DND-41 (cell line): ENCODE data around the gene GSTM3.

Experiments used
- ATAC-seq: fragments of 200-7000 bp; cut with Tn5 transposase; 3 replicates; pipeline ENCODE4 v1.9.1; 2021; ENCODE audit warnings: low read depth; ENCODE audit not compliant: insufficient read depth
- DNase-seq: peaks from one replicate; pipeline ENCODE4 v3.0.0-alpha.2; 2020
- H2AFZ ChIP-seq: 2 replicates; pipeline ENCODE4 v1.6.0; 2012; ENCODE audit warnings: low read depth, low read length
- H3K27ac ChIP-seq: 2 replicates; pipeline ENCODE4 v1.5.1; 2012; ENCODE audit warnings: low read length, inconsistent platforms
- H3K27me3 ChIP-seq: fragments of 200-600 bp; sonication (generic); 2 replicates; pipeline ENCODE4 v1.6.0; 2012; ENCODE audit warnings: low read length, mild to moderate bottlenecking, inconsistent platforms; ENCODE audit not compliant: insufficient read depth, poor library complexity
- H3K36me3 ChIP-seq: 2 replicates; pipeline ENCODE4 v1.5.1; 2012; ENCODE audit warnings: low read length, inconsistent platforms; ENCODE audit not compliant: insufficient read depth
- H3K4me1 ChIP-seq: 2 replicates; pipeline ENCODE4 v1.5.1; 2012; ENCODE audit warnings: mild to moderate bottlenecking, low read length; ENCODE audit not compliant: insufficient read depth
- H3K4me2 ChIP-seq: 2 replicates; pipeline ENCODE4 v1.6.0; 2012; ENCODE audit warnings: mild to moderate bottlenecking, moderate library complexity, low read length, inconsistent platforms; ENCODE audit not compliant: insufficient read depth
- H3K4me3 ChIP-seq, 2 experiments: fragments of 200-600 bp in 1 of 2; shearing (Covaris generic) in 1 of 2; 2 replicates each; pipeline ENCODE4 v1.5.1; 2012 to 2016; ENCODE audit warnings: inconsistent platforms in 2 of 2, low read length in 2 of 2, mild to moderate bottlenecking in 2 of 2, low read depth in 1 of 2, moderate library complexity in 1 of 2
- H3K79me2 ChIP-seq: 2 replicates; pipeline ENCODE4 v1.6.0; 2012; ENCODE audit warnings: low read length, inconsistent platforms; ENCODE audit not compliant: insufficient read depth
- H3K9ac ChIP-seq: 2 replicates; pipeline ENCODE4 v1.6.0; 2012; ENCODE audit warnings: low read depth, mild to moderate bottlenecking, inconsistent platforms, low read length, moderate library complexity
- H3K9me3 ChIP-seq: 2 replicates; pipeline ENCODE4 v1.5.1; 2012; ENCODE audit warnings: low read length, moderate library complexity, mild to moderate bottlenecking, inconsistent platforms; ENCODE audit not compliant: insufficient read depth, severe bottlenecking
- H4K20me1 ChIP-seq: 2 replicates; pipeline ENCODE4 v1.6.0; 2012; ENCODE audit warnings: low read length; ENCODE audit not compliant: insufficient read depth
- CTCF ChIP-seq: IDR thresholded peaks from 2 replicates; pipeline ENCODE4 v1.5.1; 2012; ENCODE audit warnings: borderline replicate concordance, low read length, moderate library complexity, mild to moderate bottlenecking; ENCODE audit not compliant: poor library complexity, severe bottlenecking; ENCODE audit errors: extremely low read depth
- EZH2 ChIP-seq: IDR thresholded peaks from 3 replicates; pipeline ENCODE4 v1.6.1; 2012; ENCODE audit warnings: borderline replicate concordance, low read depth, mild to moderate bottlenecking, moderate library complexity, low read length, inconsistent platforms; ENCODE audit not compliant: severe bottlenecking

The GSTM3 gene

GRCh38 chr1:109719337-109719837 lies 21.5 kb downstream of the GSTM3 start:
- no peaks in the 10 kb centered on the region for H4K20me1 ChIP-seq
- DNase-seq, result no peak
- H2AFZ ChIP-seq, result no peak overlapping the region
- TF ChIP-seq EZH2 (no peak), CTCF (no peak)
- no peak overlapping the region for H3K9ac ChIP-seq
- H3K27ac ChIP-seq, result no peak overlapping the region
- peaks cover 3% of the 10 kb centered on the region for H3K27me3 ChIP-seq
- ATAC-seq, result no peak; the same call in 2 of the 3 replicates
- no peaks in the 10 kb centered on the region for H3K4me1 ChIP-seq
- no peak overlapping the region for H3K4me2 ChIP-seq
- H3K4me3 ChIP-seq, result no peak overlapping the region
- no peaks in the 10 kb centered on the region for H3K36me3 ChIP-seq
- H3K79me2 ChIP-seq, result no peaks in the 10 kb centered on the region
- no peaks in the 10 kb centered on the region for H3K9me3 ChIP-seq

- no peak overlapping the region for H3K4me2 ChIP-seq
- H3K27me3 ChIP-seq, result peaks cover 3% of the 10 kb centered on the region
- no peaks in the 10 kb centered on the region for H3K36me3 ChIP-seq
- ATAC-seq, result no peak
- H3K79me2 ChIP-seq, result no peaks in the 10 kb centered on the region
- H2AFZ ChIP-seq, result no peak overlapping the region
- no peak overlapping the region for H3K27ac ChIP-seq
- H3K9ac ChIP-seq, result no peak overlapping the region
- no peaks in the 10 kb centered on the region for H3K9me3 ChIP-seq
- no peaks in the 10 kb centered on the region for H3K4me1 ChIP-seq
- TF ChIP-seq CTCF, result no peak
- no peak for TF ChIP-seq EZH2
- H4K20me1 ChIP-seq, result no peaks in the 10 kb centered on the region
- no peak for DNase-seq
- H3K4me3 ChIP-seq, result no peak overlapping the region
Measured at GRCh38 chr1:109718495-109718894, 22.3 kb downstream of the GSTM3 start.

GRCh38 chr1:109717729-109718128 lies 23.1 kb downstream of the GSTM3 start:
- no peak for TF ChIP-seq EZH2
- no peak for TF ChIP-seq CTCF
- Histone ChIP-seq H3K36me3 (no peaks in the 10 kb centered on the region), H3K4me2 (no peak overlapping the region), H4K20me1 (no peaks in the 10 kb centered on the region), H3K4me1 (no peaks in the 10 kb centered on the region), H3K4me3 (no peak overlapping the region), H3K9ac (no peak overlapping the region), H3K9me3 (no peaks in the 10 kb centered on the region), H3K27ac (no peak overlapping the region), H3K27me3 (peaks cover 3% of the 10 kb centered on the region), H2AFZ (no peak overlapping the region), H3K79me2 (no peaks in the 10 kb centered on the region)
- DNase-seq (no peak), ATAC-seq (no peak)
